Upper lobe of left lung (tissue), 6 donors: ENCODE measurements around the gene LRRC7. TPM values are rescaled to one million over a fixed set of nuclear protein-coding genes. Genes with fewer than 3 reads are reported as not detected.
"Not testable (repeated sequence)": the region's sequence is repeated elsewhere in the genome, so short reads cannot be mapped to it uniquely, and the experiment has no call there.

ENCODE experiments used
- ATAC-seq, 2 donors: fragments of 200-7000 bp; cut with Tn5 transposase; one replicate each; pipeline ENCODE4 v1.9.1; 2022; ENCODE audit warnings: mild to moderate bottlenecking in 2 of 2, moderate library complexity in 2 of 2; ENCODE audit not compliant: low FRiP score in 2 of 2
- DNase-seq, 2 donors: peaks; one replicate each; pipeline ENCODE4 v3.0.0-alpha.2; 2019 to 2020
- H3K27ac ChIP-seq, 4 donors: fragments of 200-600 bp; sonication (generic); one replicate each; pipeline ENCODE4 v1.5.1; 2016 to 2019
- H3K27me3 ChIP-seq, 4 donors: fragments of 200-600 bp; sonication (generic); one replicate each; pipeline ENCODE4 v1.5.1; 2017 to 2019
- H3K36me3 ChIP-seq, 4 donors: fragments of 200-600 bp; sonication (generic); one replicate each; pipeline ENCODE4 v1.5.1; 2016 to 2019
- H3K4me1 ChIP-seq, 4 donors: fragments of 200-600 bp; sonication (generic); one replicate each; pipeline ENCODE4 v1.5.1; 2018 to 2019
- H3K4me3 ChIP-seq, 4 donors: fragments of 200-600 bp; sonication (generic); one replicate each; pipeline ENCODE4 v1.5.1; 2017 to 2019; ENCODE audit warnings: mild to moderate bottlenecking in 2 of 4, moderate library complexity in 1 of 4
- H3K9me3 ChIP-seq, 4 donors: fragments of 200-600 bp; sonication (generic); one replicate each; pipeline ENCODE4 v1.5.1; 2018 to 2019
- EP300 ChIP-seq, 4 donors: sonication (generic); formaldehyde crosslinking; IDR thresholded peaks; one replicate each; pipeline ENCODE4 v1.5.1; 2017; ENCODE audit warnings: antibody characterized with exemption in 4 of 4, control low read depth in 2 of 4
- POLR2A ChIP-seq, 4 donors: fragments of 450-650 bp; IDR thresholded peaks; one replicate each; pipeline ENCODE4 v1.5.1; 2016 to 2017; ENCODE audit warnings: antibody characterized with exemption in 4 of 4, mild to moderate bottlenecking in 2 of 4
- POLR2AphosphoS5 ChIP-seq, 2 donors: sonication (generic); formaldehyde crosslinking; IDR thresholded peaks; one replicate each; pipeline ENCODE4 v1.5.1; 2017; ENCODE audit warnings: antibody characterized with exemption in 2 of 2
- WGBS, 2 donors: methylation state at CpG; one replicate each; pipeline ENCODE4 v1.1.5; 2017 to 2018; 5-methylcytosine and 5-hydroxymethylcytosine counted together
- total RNA-seq, 6 donors: library from RNA; depleted of rRNA in 4 of 6; stranded (reverse); fragments of >200 nt in 4 of 6; gene quantifications; one replicate each; pipeline versions ENCODE4 v1.1.0 to v1.2.1, GENCODE V29; 2016 to 2021
- TF ChIP-seq, protein P1 (sequence below), 6 experiments: fragments of 450-650 bp in 4 of 6; fragments of 200-600 bp in 2 of 6; sonication (generic) in 2 of 6; IDR thresholded peaks; one replicate each; pipeline ENCODE4 v1.5.1; 2016 to 2019; ENCODE audit warnings: antibody characterized with exemption in 6 of 6
- donor health status: DM: no; HTN: no; CAD: no; lungs with moderate emphysema.
- donor health status: DM: no; HTN: yes; CAD: no; lungs with severe emphysema.

Gene LRRC7
- total RNA-seq, 6 donors from 2014 or later: not detected

- no peak for ATAC-seq
- 68 to 76% methylated on average over 1 of the region's 1 CpG for WGBS, 2 donors
These were observed 296.0 kb downstream of the LRRC7 start for GRCh38 chr1:69863704-69864103.

GRCh38 chr1:69871412-69871811 lies 303.7 kb downstream of the LRRC7 start:
- H3K9me3 ChIP-seq: no peaks in the 10 kb centered on the region
- no peak for ATAC-seq
- no peak for DNase-seq
- H3K27ac ChIP-seq: no peak overlapping the region
- TF ChIP-seq, protein P1, sequence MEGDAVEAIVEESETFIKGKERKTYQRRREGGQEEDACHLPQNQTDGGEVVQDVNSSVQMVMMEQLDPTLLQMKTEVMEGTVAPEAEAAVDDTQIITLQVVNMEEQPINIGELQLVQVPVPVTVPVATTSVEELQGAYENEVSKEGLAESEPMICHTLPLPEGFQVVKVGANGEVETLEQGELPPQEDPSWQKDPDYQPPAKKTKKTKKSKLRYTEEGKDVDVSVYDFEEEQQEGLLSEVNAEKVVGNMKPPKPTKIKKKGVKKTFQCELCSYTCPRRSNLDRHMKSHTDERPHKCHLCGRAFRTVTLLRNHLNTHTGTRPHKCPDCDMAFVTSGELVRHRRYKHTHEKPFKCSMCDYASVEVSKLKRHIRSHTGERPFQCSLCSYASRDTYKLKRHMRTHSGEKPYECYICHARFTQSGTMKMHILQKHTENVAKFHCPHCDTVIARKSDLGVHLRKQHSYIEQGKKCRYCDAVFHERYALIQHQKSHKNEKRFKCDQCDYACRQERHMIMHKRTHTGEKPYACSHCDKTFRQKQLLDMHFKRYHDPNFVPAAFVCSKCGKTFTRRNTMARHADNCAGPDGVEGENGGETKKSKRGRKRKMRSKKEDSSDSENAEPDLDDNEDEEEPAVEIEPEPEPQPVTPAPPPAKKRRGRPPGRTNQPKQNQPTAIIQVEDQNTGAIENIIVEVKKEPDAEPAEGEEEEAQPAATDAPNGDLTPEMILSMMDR (IDR thresholded peaks at IDR 0.05): no peak
- TF ChIP-seq POLR2A (IDR thresholded peaks at IDR 0.05) (no peak), POLR2AphosphoS5 (IDR thresholded peaks at IDR 0.05) (no peak), EP300 (IDR thresholded peaks at IDR 0.05) (no peak)
- no peaks in the 10 kb centered on the region for H3K36me3 ChIP-seq
- H3K27me3 ChIP-seq: no peaks in the 10 kb centered on the region
- 48 to 53% methylated on average over 3 of the region's 3 CpGs for WGBS, 2 donors
- H3K4me1 ChIP-seq: no peaks in the 10 kb centered on the region
- no peak overlapping the region for H3K4me3 ChIP-seq

More at GRCh38 chr1:69863704-69864103, 296.0 kb downstream of the LRRC7 start:
- H3K27me3 ChIP-seq: no peaks in the 10 kb centered on the region
- no peaks in the 10 kb centered on the region for H3K36me3 ChIP-seq
- no peaks in the 10 kb centered on the region for H3K9me3 ChIP-seq
- H3K4me3 ChIP-seq: no peak overlapping the region
- H3K4me1 ChIP-seq: no peaks in the 10 kb centered on the region
- no peak overlapping the region for H3K27ac ChIP-seq
- no peak for TF ChIP-seq EP300 (IDR thresholded peaks at IDR 0.05)
- no peak for TF ChIP-seq POLR2A (IDR thresholded peaks at IDR 0.05)
- no peak for TF ChIP-seq POLR2AphosphoS5 (IDR thresholded peaks at IDR 0.05)
- TF ChIP-seq, protein P1 (IDR thresholded peaks at IDR 0.05): no peak
- no peak for DNase-seq

- ATAC-seq (no peak), DNase-seq (no peak)
- 65 to 73% methylated on average over 3 of the region's 3 CpGs for WGBS, 2 donors
- Histone ChIP-seq H3K4me3 (no peak overlapping the region), H3K27me3 (no peaks in the 10 kb centered on the region), H3K36me3 (no peaks in the 10 kb centered on the region), H3K4me1 (no peaks in the 10 kb centered on the region), H3K9me3 (no peaks in the 10 kb centered on the region), H3K27ac (no peak overlapping the region)
- TF ChIP-seq, protein P1 (IDR thresholded peaks at IDR 0.05): no peak
- TF ChIP-seq POLR2AphosphoS5 (IDR thresholded peaks at IDR 0.05) (no peak), POLR2A (IDR thresholded peaks at IDR 0.05) (no peak), EP300 (IDR thresholded peaks at IDR 0.05) (no peak)
These were observed 310.6 kb downstream of the LRRC7 start for GRCh38 chr1:69878338-69878737.

DNA sequence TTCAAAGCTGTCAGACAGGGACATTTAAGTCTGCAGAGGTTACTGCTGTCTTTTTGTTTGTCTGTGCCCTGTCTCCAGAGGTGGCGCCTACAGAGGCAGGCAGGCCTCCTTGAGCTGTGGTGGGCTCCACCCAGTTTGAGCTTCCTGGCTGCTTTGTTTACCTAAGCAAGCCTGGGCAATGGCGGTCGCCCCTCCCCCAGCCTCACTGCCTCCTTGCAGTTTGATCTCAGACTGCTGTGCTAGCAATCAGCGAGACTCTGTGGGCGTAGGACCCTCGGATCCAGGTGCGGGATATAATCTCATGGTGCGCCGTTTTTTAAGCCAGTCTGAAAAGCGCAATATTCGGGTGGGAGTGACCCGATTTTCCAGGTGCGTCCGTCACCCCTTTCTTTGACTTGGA lies 320.3 kb downstream of the LRRC7 start:
- H3K9me3 ChIP-seq, H3K36me3 ChIP-seq, ATAC-seq, H3K27ac ChIP-seq, H3K4me1 ChIP-seq, H3K27me3 ChIP-seq, H3K4me3 ChIP-seq: not testable (repeated sequence)
- peak in 1 of 2 donors; percentile 7 for DNase-seq
- WGBS, 2 donors: 88 to 93% methylated on average over 5 to 13 of the region's 14 CpGs

DNA sequence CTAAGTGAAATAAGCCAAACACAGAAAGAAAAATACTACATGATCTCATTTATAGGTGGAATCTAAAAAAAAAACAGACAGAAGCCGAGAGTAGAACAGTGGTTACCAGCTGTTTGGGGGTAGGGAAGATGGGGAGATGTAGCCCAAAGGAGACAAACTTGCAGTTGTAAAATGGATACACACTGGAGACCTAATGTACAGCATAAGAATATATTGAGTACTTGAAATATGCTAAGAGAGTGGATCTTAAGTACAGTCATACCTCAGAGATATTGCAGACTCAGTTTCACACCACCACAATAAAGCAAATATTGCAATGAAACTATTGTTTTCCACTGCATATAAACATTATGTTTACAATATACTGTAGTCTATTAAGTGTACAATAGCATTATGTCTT lies 320.9 kb downstream of the LRRC7 start:
- TF ChIP-seq POLR2A (IDR thresholded peaks at IDR 0.05) (no peak), POLR2AphosphoS5 (IDR thresholded peaks at IDR 0.05) (no peak), EP300 (IDR thresholded peaks at IDR 0.05) (no peak)
- TF ChIP-seq, protein P1 (IDR thresholded peaks at IDR 0.05): no peak
- ATAC-seq (no peak), DNase-seq (no peak)
- peaks cover 0 to 10% (median 2%) of the 10 kb centered on the region in 4 donors for H3K9me3 ChIP-seq
- H3K36me3 ChIP-seq: no peaks in the 10 kb centered on the region
- WGBS, 2 donors: 83 to 85% methylated on average over 1 of the region's 1 CpG
- H3K4me3 ChIP-seq: no peak overlapping the region
- no peaks in the 10 kb centered on the region for H3K27me3 ChIP-seq
- H3K27ac ChIP-seq: no peak overlapping the region
- H3K4me1 ChIP-seq: no peaks in the 10 kb centered on the region
